ENCODE results near the gene GAN. TPM values are rescaled to one million over a fixed set of nuclear protein-coding genes. Genes with fewer than 3 reads are reported as not detected.
A peak's percentile ranks its signal among the peaks of the same experiment; 100 is the strongest.

Gene GAN
- total RNA-seq, 6 experiments from 2014 or later, result 5.6 to 8.6 (median 6.2) TPM

GRCh38 chr16:81318711-81319110 lies 3.9 kb downstream of the GAN start:
- no peaks in the 10 kb centered on the region for H3K36me3 Mint-ChIP-seq (ENCODE audit: low read depth)
- peaks cover 59% of the 10 kb centered on the region for H3K4me1 Mint-ChIP-seq (ENCODE audit: low read depth)
- TF ChIP-seq, protein P1, sequence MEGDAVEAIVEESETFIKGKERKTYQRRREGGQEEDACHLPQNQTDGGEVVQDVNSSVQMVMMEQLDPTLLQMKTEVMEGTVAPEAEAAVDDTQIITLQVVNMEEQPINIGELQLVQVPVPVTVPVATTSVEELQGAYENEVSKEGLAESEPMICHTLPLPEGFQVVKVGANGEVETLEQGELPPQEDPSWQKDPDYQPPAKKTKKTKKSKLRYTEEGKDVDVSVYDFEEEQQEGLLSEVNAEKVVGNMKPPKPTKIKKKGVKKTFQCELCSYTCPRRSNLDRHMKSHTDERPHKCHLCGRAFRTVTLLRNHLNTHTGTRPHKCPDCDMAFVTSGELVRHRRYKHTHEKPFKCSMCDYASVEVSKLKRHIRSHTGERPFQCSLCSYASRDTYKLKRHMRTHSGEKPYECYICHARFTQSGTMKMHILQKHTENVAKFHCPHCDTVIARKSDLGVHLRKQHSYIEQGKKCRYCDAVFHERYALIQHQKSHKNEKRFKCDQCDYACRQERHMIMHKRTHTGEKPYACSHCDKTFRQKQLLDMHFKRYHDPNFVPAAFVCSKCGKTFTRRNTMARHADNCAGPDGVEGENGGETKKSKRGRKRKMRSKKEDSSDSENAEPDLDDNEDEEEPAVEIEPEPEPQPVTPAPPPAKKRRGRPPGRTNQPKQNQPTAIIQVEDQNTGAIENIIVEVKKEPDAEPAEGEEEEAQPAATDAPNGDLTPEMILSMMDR (IDR thresholded peaks at IDR 0.05), result no peak
- peak overlapping the region; percentile 36; the same call in 1 of the 2 replicates for H3K27ac Mint-ChIP-seq
- H3K9me3 Mint-ChIP-seq, result no peaks in the 10 kb centered on the region
- no peak for DNase-seq
- H3K27me3 Mint-ChIP-seq (ENCODE audit: insufficient read depth), result no peaks in the 10 kb centered on the region
- peak overlapping the region; percentile 36 for H3K4me3 Mint-ChIP-seq

- peak overlapping the region; percentile 94 for H3K27ac Mint-ChIP-seq
- H3K27me3 Mint-ChIP-seq (ENCODE audit: insufficient read depth), result no peaks in the 10 kb centered on the region; the same call in 1 of the 2 replicates
Observed at GRCh38 chr16:81319221-81319912, 4.6 kb downstream of the GAN start.

GRCh38 chr16:81321039-81321438 lies 6.3 kb downstream of the GAN start:
- DNase-seq, result no peak
- Mint-ChIP-seq H3K27ac (peak overlapping the region; percentile 94; the same call in 1 of the 2 replicates), H3K4me3 (0 out of 2 replicates have a peak overlapping the region, but pooled peaks have one; percentile 10), H3K9me3 (no peaks in the 10 kb centered on the region), H3K27me3 (ENCODE audit: insufficient read depth) (no peaks in the 10 kb centered on the region; the same call in 1 of the 2 replicates), H3K36me3 (ENCODE audit: low read depth) (no peaks in the 10 kb centered on the region), H3K4me1 (ENCODE audit: low read depth) (peaks cover 65% of the 10 kb centered on the region)
- TF ChIP-seq, protein P1 (IDR thresholded peaks at IDR 0.05), result no peak

More at GRCh38 chr16:81319221-81319912, 4.6 kb downstream of the GAN start:
- Mint-ChIP-seq H3K4me1 (ENCODE audit: low read depth) (peaks cover 58% of the 10 kb centered on the region), H3K36me3 (ENCODE audit: low read depth) (no peaks in the 10 kb centered on the region), H3K4me3 (peak overlapping the region; percentile 86), H3K9me3 (no peaks in the 10 kb centered on the region)
- TF ChIP-seq, protein P1 (IDR thresholded peaks at IDR 0.05), result no peak
- DNase-seq, result peak; percentile 65

GRCh38 chr16:81321536-81321935 lies 6.8 kb downstream of the GAN start:
- H3K4me1 Mint-ChIP-seq (ENCODE audit: low read depth), result peaks cover 61% of the 10 kb centered on the region

DNA sequence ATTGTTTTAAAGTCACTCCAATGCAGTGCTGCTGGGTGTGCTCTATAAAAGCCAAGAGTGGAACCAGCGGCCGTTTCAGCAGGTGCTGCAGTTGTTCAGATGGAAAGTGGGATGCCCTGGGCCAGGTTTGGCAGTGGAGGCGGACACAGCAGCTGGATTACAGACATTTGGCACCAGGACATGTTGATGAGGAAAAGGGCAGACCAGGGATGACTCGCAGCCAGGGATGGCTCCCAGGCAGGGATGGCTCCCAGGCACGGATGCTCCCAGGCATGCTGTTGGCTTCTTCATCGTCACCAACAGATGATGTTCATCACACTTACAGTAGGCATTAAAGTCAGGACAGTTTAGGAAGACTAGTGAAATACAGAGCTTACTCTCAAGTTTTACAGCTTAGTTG lies 10.0 kb downstream of the GAN start:
- Mint-ChIP-seq H3K4me3 (no peak overlapping the region), H3K36me3 (ENCODE audit: low read depth) (no peaks in the 10 kb centered on the region), H3K4me1 (ENCODE audit: low read depth) (peaks cover 39% of the 10 kb centered on the region), H3K27ac (no peak overlapping the region), H3K27me3 (ENCODE audit: insufficient read depth) (no peaks in the 10 kb centered on the region; the same call in 1 of the 2 replicates), H3K9me3 (no peaks in the 10 kb centered on the region)
- DNase-seq, result peak; percentile 22
- TF ChIP-seq, protein P1 (IDR thresholded peaks at IDR 0.05), result no peak

More at GRCh38 chr16:81321536-81321935, 6.8 kb downstream of the GAN start:
- TF ChIP-seq, protein P1 (IDR thresholded peaks at IDR 0.05), result no peak
- no peak for DNase-seq
- Mint-ChIP-seq H3K9me3 (no peaks in the 10 kb centered on the region), H3K36me3 (ENCODE audit: low read depth) (no peaks in the 10 kb centered on the region), H3K27ac (no peak overlapping the region), H3K27me3 (ENCODE audit: insufficient read depth) (no peaks in the 10 kb centered on the region; the same call in 1 of the 2 replicates), H3K4me3 (no peak overlapping the region)
